Activated CD4-positive, alpha-beta T cell treated with anti-CD3 and anti-CD28 coated beads for 36 hours (primary cell): Measurements from ENCODE around the gene KANK4. TPM values are rescaled to one million over a fixed set of nuclear protein-coding genes. Genes with fewer than 3 reads are reported as not detected.

Source experiments
- ATAC-seq: fragments of 200-7000 bp; cut with Tn5 transposase; one replicate; pipeline ENCODE4 v1.10.0; 2021; ENCODE audit warnings: mild to moderate bottlenecking, moderate library complexity
- CTCF ChIA-PET: fragments of 350-600 bp; sonication (Branson Sonifier 250); formaldehyde crosslinking; loops from one replicate; lab custom pipeline; 2021; ENCODE audit warnings: antibody characterized with exemption; lab: Charles Lee
- POLR2A ChIA-PET: fragments of 350-600 bp; sonication (Branson Sonifier 250); formaldehyde crosslinking; loops from one replicate; lab custom pipeline; 2021; ENCODE audit warnings: antibody characterized with exemption, inconsistent platforms; lab: Charles Lee
- DNase-seq: peaks from one replicate; pipeline ENCODE4 v3.0.0-alpha.2; 2020
- H3K27ac Mint-ChIP-seq: one replicate; pipeline ENCODE4 v1.8.0; 2021; ENCODE audit warnings: mixed read lengths
- H3K27me3 Mint-ChIP-seq: one replicate; pipeline ENCODE4 v1.8.0; 2021; ENCODE audit warnings: mixed read lengths
- H3K36me3 Mint-ChIP-seq: one replicate; pipeline ENCODE4 v1.8.0; 2021; ENCODE audit warnings: low read depth, mixed read lengths
- H3K4me1 Mint-ChIP-seq: one replicate; pipeline ENCODE4 v1.8.0; 2021; ENCODE audit warnings: mixed read lengths
- H3K4me3 Mint-ChIP-seq: one replicate; pipeline ENCODE4 v1.8.0; 2021; ENCODE audit warnings: mild to moderate bottlenecking, moderate library complexity, mixed read lengths
- H3K9me3 Mint-ChIP-seq: one replicate; pipeline ENCODE4 v1.8.0; 2021; ENCODE audit warnings: low read depth, mixed read lengths
- intact Hi-C, 2 experiments: fragments of 100-400 bp; cut with DNase I in 1 of 2; cut with micrococcal nuclease in 1 of 2; formaldehyde crosslinking; loops; one replicate each; pipeline versions ENCODE4 v1.14.2 to v1.15.1; 2022 to 2024; cut with DNase I, micrococcal nuclease
- total RNA-seq, 2 experiments: library from RNA; stranded (reverse); gene quantifications; one replicate each; pipeline ENCODE4 v1.2.3, GENCODE V29; 2021

The KANK4 gene
- total RNA-seq, 2 experiments from 2014 or later = not detected

DNA sequence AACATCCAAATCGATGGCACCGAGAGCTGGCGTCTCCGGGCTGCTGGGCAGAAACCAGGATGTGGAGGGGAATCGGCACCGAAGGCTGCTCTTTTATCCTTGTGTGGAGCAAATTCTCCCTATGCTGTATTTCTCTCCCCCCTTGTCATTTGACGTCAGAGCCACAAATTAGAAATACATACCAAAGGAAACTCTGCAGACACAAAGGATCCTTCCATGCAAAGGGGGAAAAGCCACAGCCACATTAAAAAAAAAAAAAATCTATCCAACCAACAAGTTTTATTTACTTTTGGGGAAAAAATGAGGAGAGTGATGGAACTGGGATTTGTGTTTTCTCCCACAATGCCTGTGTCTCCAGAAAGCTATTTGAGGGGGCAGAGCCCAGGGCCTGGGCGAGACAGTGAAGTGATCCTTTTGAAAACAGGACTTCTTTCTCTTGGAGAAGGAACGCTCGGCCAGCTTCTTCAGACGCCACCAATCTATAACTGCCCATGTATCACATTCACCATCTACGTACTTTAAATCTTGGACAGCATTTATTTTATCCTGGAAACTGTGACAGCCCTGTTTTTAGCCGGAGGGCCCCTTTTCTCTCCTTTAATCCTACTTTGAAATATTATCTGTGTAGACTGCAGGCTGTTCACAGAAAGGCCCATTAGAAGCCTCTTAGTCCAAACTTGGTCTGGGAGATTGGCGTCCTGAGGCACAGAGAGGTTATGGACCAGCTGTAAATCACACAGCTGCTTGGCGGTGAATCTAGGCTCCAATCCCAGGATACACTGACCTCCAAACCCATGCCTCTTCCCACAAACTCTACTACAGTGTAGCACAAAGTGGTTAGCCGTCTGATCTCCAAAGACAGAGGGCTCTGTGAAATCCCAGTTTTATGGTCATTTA, 4.5 kb downstream of the KANK4 start:
- peaks cover under 1% of the 10 kb centered on the region for H3K4me1 Mint-ChIP-seq
- H3K36me3 Mint-ChIP-seq = no peaks in the 10 kb centered on the region
- DNase-seq (no peak), ATAC-seq (no peak)
- H3K27ac Mint-ChIP-seq = no peak overlapping the region
- intact Hi-C loops = no loop called here
- H3K9me3 Mint-ChIP-seq = no peaks in the 10 kb centered on the region
- H3K27me3 Mint-ChIP-seq = peaks cover 18% of the 10 kb centered on the region
- CTCF ChIA-PET = no interaction called here
- POLR2A ChIA-PET = no interaction called here
- H3K4me3 Mint-ChIP-seq = no peak overlapping the region

DNA sequence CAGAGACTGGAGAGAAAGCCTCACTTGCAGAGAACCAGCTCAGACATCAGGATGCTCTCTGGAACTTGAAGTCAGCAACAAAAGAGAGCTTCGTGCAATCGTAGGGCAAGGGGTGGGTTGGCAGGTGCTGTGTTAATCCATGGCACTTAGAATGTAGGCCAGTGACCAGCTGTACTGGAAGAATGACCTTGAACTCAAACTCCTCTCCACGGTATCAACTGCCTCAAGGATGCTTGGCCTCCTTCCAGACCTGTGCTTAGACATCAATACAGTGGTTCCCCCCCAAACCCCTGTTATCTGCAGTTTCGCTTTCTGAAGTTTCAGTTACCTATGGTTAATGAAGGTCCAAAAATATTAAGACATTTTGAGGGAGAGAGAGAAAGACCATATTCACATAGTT, 6.5 kb downstream of the KANK4 start:
- Mint-ChIP-seq H3K4me1 (no peaks in the 10 kb centered on the region), H3K9me3 (no peaks in the 10 kb centered on the region), H3K4me3 (no peak overlapping the region), H3K27me3 (peaks cover 7% of the 10 kb centered on the region), H3K36me3 (no peaks in the 10 kb centered on the region), H3K27ac (no peak overlapping the region)
- CTCF ChIA-PET = no interaction called here
- ATAC-seq = no peak
- intact Hi-C loops = no loop called here
- DNase-seq = no peak
- POLR2A ChIA-PET = no interaction called here

DNA sequence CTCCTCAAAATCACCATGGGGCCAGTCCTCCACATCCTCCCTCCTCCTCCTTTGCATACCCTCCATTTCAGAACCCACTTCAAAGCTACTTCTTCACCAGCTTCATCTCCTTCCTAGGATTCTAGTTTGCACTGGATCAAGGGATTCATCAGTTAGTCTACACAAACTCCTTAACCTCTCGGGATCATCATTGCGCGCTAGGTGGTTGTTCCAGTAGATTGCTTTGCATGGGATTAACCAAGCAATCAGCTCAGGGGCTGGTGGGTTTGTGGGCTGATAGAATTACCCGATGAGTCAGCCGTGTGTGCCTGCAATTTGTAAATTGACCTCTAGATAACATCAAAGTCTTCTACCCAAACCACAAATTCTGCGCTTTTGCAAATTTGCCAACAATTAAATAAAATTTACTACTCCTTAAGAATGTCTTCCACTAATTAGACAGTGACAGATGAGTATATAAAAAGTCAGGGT, 7.7 kb downstream of the KANK4 start:
- no peak for DNase-seq
- no peak for ATAC-seq
- Mint-ChIP-seq H3K9me3 (no peaks in the 10 kb centered on the region), H3K4me3 (no peak overlapping the region), H3K36me3 (no peaks in the 10 kb centered on the region), H3K27me3 (no peaks in the 10 kb centered on the region), H3K27ac (no peak overlapping the region), H3K4me1 (no peaks in the 10 kb centered on the region)
- intact Hi-C loops = no loop called here
- CTCF ChIA-PET = interaction anchor here (0.6 kb wide), 1 partner anchor 12 kb away, joined by 3 read pairs; no protein-coding TSS in a partner anchor
- POLR2A ChIA-PET = no interaction called here

DNA sequence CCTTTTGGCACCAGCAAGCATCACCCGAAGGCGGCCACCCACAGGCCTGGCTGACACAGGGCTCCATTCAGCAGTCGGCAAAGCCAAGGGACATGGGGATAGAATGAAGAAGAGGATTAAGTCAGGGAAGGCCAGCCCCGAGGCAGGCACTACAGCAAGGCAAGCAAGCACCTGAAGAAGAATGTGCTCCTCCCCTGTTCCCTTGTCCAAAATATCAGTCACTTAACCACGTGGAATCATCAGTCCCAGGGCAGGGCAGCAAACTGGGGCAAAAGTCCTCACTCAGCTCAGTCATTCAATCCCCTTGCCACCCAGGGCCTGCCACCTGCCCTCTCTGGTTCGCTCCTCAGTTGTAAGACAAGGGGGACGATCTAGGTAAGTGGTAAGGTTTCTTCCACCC, 9.3 kb downstream of the KANK4 start:
- intact Hi-C loops = no loop called here
- Mint-ChIP-seq H3K36me3 (no peaks in the 10 kb centered on the region), H3K9me3 (no peaks in the 10 kb centered on the region), H3K4me3 (no peak overlapping the region), H3K27me3 (no peaks in the 10 kb centered on the region), H3K27ac (no peak overlapping the region), H3K4me1 (no peaks in the 10 kb centered on the region)
- ChIA-PET CTCF (no interaction called here), POLR2A (no interaction called here)
- no peak for ATAC-seq
- no peak for DNase-seq

DNA sequence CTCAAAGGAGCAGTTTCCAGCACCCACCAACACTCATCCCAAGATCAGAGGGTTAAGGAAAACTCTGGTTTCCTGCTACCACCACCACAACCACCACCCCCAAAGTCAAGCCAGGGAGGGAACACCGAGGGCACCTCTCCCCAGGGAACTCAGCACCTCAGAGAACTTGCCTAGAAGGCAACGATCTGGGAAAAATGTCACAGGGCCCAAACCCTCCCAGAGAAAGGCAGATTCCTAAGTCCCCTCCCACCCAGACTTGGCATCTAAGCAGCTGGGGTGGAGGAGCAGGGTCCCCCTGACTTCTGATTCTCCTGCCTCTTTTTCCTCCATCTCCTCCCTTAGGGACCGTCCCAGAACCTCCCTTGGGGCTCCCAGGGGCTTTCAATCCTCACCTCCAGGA, 10.6 kb downstream of the KANK4 start:
- intact Hi-C loops = no loop called here
- POLR2A ChIA-PET = no interaction called here
- no peak for ATAC-seq
- Mint-ChIP-seq H3K9me3 (no peaks in the 10 kb centered on the region), H3K4me3 (no peak overlapping the region), H3K27ac (no peak overlapping the region), H3K36me3 (no peaks in the 10 kb centered on the region), H3K4me1 (no peaks in the 10 kb centered on the region), H3K27me3 (no peaks in the 10 kb centered on the region)
- CTCF ChIA-PET = no interaction called here
- no peak for DNase-seq

DNA sequence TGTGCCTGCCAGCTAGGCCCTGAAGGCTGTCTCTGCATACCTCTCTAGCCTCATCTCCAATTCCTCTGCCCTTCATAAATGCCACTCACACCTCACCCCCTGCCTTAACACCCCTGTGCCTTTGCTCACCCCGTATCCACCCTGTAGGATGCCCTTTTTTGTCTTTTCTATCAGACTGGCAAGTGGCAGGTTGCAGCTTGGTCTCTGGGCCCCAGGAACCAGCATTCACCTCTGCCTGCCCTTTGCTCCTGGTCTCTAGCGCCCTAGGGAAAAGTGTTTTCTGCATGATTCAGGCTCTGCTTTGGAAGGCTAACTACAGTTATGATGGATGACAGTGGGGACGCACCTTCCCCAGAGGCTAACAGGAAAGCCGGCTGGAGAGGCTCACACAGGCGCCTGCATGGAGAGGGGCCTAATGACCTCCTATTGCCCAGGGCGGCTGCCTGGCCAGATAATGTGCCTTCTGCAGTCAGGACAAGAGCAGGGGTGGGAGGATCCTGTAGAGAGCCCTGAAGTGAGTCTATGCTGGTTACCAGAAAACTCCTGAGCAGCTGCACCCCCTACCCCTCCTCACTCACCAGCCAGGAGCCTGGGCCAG, 11.2 kb downstream of the KANK4 start:
- Mint-ChIP-seq H3K36me3 (no peaks in the 10 kb centered on the region), H3K4me3 (no peak overlapping the region), H3K27ac (no peak overlapping the region), H3K4me1 (no peaks in the 10 kb centered on the region), H3K9me3 (no peaks in the 10 kb centered on the region), H3K27me3 (no peaks in the 10 kb centered on the region)
- intact Hi-C loops = no loop called here
- ATAC-seq (no peak), DNase-seq (no peak)
- POLR2A ChIA-PET = no interaction called here
- CTCF ChIA-PET = interaction anchor here (0.6 kb wide), 1 partner anchor 232 kb away, joined by 3 read pairs; no protein-coding TSS in a partner anchor

DNA sequence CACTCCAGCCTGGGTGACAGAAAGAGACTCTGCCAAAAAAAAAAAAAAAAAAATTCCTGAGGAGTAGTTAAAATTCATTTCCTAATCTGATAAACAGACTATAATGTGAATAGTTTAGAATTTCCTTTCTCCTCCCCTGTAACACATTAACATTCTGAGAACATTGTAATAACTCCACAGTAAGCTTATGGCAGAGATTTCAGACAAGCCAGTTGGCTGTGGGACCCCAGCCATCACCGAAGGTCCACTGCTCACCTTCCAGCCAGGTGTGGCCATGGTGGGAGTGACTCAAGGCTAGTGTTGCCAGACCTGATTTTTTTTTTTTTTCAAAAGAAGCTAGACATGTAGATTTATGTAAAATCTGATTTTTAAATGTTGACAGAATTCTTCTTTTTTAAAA, 11.8 kb downstream of the KANK4 start:
- H3K4me1 Mint-ChIP-seq = no peaks in the 10 kb centered on the region
- DNase-seq (no peak), ATAC-seq (no peak)
- H3K27ac Mint-ChIP-seq = no peak overlapping the region
- POLR2A ChIA-PET = no interaction called here
- H3K36me3 Mint-ChIP-seq = no peaks in the 10 kb centered on the region
- CTCF ChIA-PET = no interaction called here
- no peak overlapping the region for H3K4me3 Mint-ChIP-seq
- no peaks in the 10 kb centered on the region for H3K27me3 Mint-ChIP-seq
- H3K9me3 Mint-ChIP-seq = no peaks in the 10 kb centered on the region
- intact Hi-C loops = no loop called here

DNA sequence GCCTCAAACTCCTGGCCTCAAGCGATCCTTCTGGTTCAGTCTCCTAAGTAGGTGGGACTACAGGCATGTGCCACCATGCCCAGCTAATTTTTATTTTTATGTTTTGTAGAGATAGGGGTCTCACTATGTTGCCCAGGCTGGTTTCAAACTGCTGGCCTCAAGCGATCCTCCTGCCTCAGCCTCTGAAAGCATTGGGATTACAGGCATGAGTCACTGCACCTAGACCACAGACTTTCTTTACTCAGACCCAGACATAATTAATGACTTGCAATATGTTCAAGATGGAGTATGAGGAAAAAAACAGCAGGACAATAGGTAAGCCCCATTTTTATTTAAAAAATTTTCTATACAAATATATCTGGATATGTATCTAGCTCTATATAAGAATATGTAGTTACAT, 13.2 kb downstream of the KANK4 start:
- DNase-seq = no peak
- no peaks in the 10 kb centered on the region for H3K27me3 Mint-ChIP-seq
- ATAC-seq = no peak
- no peaks in the 10 kb centered on the region for H3K36me3 Mint-ChIP-seq
- H3K4me1 Mint-ChIP-seq = no peaks in the 10 kb centered on the region
- POLR2A ChIA-PET = no interaction called here
- CTCF ChIA-PET = no interaction called here
- no peak overlapping the region for H3K4me3 Mint-ChIP-seq
- no peaks in the 10 kb centered on the region for H3K9me3 Mint-ChIP-seq
- intact Hi-C loops = no loop called here
- H3K27ac Mint-ChIP-seq = no peak overlapping the region

DNA sequence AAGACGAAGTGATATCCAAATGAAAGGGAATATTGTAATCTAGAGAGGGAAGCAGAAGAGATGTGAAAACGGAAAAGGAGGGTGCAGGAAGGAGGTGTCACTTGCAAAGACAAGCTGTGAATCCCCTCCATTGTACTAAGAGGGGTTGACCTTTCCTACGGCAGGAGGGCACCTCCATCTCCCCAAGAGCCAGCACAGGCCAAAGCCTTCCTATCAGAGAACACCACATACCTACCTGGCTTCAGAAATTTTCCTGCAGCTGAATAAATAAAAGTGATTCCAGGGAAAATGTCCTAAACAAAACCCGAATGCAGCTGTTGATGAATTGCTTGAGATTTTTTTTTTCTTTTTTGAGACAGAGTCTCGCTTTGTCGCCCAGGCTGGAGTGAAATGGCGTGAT, 14.3 kb downstream of the KANK4 start:
- ChIA-PET POLR2A (no interaction called here), CTCF (interaction anchor here (1.3 kb wide), 1 partner anchor 17 kb away, joined by 3 read pairs; no protein-coding TSS in a partner anchor)
- DNase-seq = no peak
- H3K36me3 Mint-ChIP-seq = no peaks in the 10 kb centered on the region
- H3K9me3 Mint-ChIP-seq = no peaks in the 10 kb centered on the region
- no peaks in the 10 kb centered on the region for H3K27me3 Mint-ChIP-seq
- intact Hi-C loops = no loop called here
- no peak overlapping the region for H3K27ac Mint-ChIP-seq
- H3K4me3 Mint-ChIP-seq = no peak overlapping the region
- no peak for ATAC-seq
- no peaks in the 10 kb centered on the region for H3K4me1 Mint-ChIP-seq

DNA sequence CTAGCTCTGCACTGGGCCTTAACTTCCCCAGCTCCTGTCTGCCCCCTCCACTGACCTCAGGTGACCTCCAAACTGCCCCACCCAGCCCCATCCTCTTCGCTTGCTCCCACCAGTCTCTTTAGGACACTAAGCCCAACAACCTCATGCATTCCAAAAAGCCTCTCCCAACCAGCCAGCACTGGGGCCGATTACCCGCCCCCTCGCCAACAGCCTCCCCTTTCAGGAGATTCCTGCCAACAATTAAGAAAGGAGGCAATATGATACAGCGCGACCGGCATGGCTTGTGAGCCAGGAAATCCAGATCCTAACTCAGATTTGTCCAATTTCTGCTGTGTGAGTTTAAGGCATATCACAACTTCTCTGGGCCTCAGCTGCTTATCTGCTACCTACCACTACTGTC, 14.7 kb downstream of the KANK4 start:
- intact Hi-C loops = no loop called here
- no peak overlapping the region for H3K4me3 Mint-ChIP-seq
- ATAC-seq (no peak), DNase-seq (no peak)
- H3K9me3 Mint-ChIP-seq = no peaks in the 10 kb centered on the region
- ChIA-PET CTCF (interaction anchor here (1.3 kb wide), 1 partner anchor 17 kb away, joined by 3 read pairs; no protein-coding TSS in a partner anchor), POLR2A (no interaction called here)
- no peaks in the 10 kb centered on the region for H3K4me1 Mint-ChIP-seq
- no peaks in the 10 kb centered on the region for H3K27me3 Mint-ChIP-seq
- no peak overlapping the region for H3K27ac Mint-ChIP-seq
- no peaks in the 10 kb centered on the region for H3K36me3 Mint-ChIP-seq

DNA sequence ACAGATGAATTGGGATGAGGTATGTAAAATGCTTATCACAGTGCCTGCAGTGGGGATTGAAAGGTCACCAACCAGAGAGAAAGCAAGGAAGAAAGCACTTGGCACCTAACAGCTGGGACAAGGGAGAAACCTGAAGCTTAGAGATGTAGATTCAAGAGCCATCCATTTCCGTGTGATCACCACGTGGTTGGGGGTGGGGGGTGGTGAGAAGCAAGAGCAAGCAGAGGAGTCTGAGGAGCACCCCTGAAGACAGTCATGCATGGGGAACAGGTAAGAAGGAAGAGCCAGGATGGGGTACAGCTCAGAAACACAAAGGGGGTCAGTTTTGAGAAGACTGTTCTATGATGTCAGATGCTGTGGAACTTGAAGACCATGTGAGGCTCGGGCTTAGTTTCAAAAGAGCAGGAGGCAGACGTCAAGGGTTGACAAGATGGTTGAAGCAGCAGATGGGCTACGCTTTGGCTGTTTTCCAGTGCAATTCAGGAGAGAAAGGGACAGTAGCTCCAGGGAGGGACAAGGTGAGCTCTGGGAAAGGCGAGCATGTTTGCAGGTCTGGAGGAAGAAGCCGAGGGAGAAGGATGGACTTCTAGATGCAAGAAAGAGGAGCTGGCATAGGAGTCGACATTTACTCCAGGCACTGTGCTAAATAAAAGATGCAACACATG, 17.4 kb downstream of the KANK4 start:
- Mint-ChIP-seq H3K4me3 (no peak overlapping the region), H3K36me3 (no peaks in the 10 kb centered on the region), H3K27ac (no peak overlapping the region), H3K9me3 (no peaks in the 10 kb centered on the region), H3K4me1 (no peaks in the 10 kb centered on the region), H3K27me3 (no peaks in the 10 kb centered on the region)
- no peak for DNase-seq
- intact Hi-C loops = no loop called here
- POLR2A ChIA-PET = no interaction called here
- no peak for ATAC-seq
- CTCF ChIA-PET = interaction anchor here (0.6 kb wide), 2 partner anchors 15 to 759 kb away, joined by 3 to 4 read pairs; no protein-coding TSS in a partner anchor
